Panc1 (cell line): ENCODE data around the gene MAGEC3. TPM values are rescaled to one million over a fixed set of nuclear protein-coding genes. Genes with fewer than 3 reads are reported as not detected.

Source experiments
- ATAC-seq: fragments of 200-7000 bp; cut with Tn5 transposase; 2 replicates; pipeline ENCODE4 v1.9.1; 2020; ENCODE audit warnings: mild to moderate bottlenecking, moderate library complexity
- BruUV-seq: library from RNA; stranded (reverse); fragments of 400-500 nt; replicated peaks from 2 replicates; lab custom pipeline; 2021; lab: Mats Ljungman, UMichigan
- CTCF ChIA-PET: fragments of 300-600 bp; sonication (Branson Sonifier 250); formaldehyde crosslinking; loops from one replicate; lab custom pipeline; 2022; ENCODE audit warnings: antibody characterized with exemption; lab: Charles Lee
- POLR2A ChIA-PET: fragments of 300-600 bp; sonication (Branson Sonifier 250); formaldehyde crosslinking; loops from one replicate; lab custom pipeline; 2022; ENCODE audit warnings: antibody characterized with exemption; lab: Charles Lee
- DNase-seq: peaks from one replicate; pipeline ENCODE4 v3.0.0-alpha.2; 2010; ENCODE audit warnings: low read depth, low spot score
- H3K27ac ChIP-seq: 2 replicates; pipeline ENCODE4 v1.5.1; 2011; ENCODE audit warnings: mild to moderate bottlenecking, low read length, inconsistent platforms
- H3K27me3 ChIP-seq: fragments of 200-500 bp; sonication (Bioruptor generic); 2 replicates; pipeline ENCODE4 v1.6.0; 2014; ENCODE audit warnings: low read length, inconsistent platforms; ENCODE audit not compliant: control insufficient read depth, insufficient read depth
- H3K36me3 ChIP-seq: fragments of 200-500 bp; sonication (Bioruptor generic); 2 replicates; pipeline ENCODE4 v1.5.1; 2014; ENCODE audit warnings: inconsistent platforms, mild to moderate bottlenecking, low read length, moderate library complexity; ENCODE audit not compliant: control insufficient read depth, insufficient read depth
- H3K4me1 ChIP-seq: 2 replicates; pipeline ENCODE4 v1.5.1; 2011; ENCODE audit warnings: inconsistent platforms, mild to moderate bottlenecking, low read length, moderate library complexity; ENCODE audit not compliant: control insufficient read depth, insufficient read depth
- H3K4me3 ChIP-seq, 2 experiments: 2 replicates each; pipeline ENCODE4 v1.5.1; 2011 to 2012; ENCODE audit warnings: low read depth in 2 of 2, low read length in 2 of 2, mild to moderate bottlenecking in 2 of 2, inconsistent platforms in 1 of 2, moderate library complexity in 1 of 2
- H3K9me3 ChIP-seq: fragments of 200-500 bp; sonication (Bioruptor generic); 2 replicates; pipeline ENCODE4 v1.5.1; 2014; ENCODE audit warnings: low read depth, mild to moderate bottlenecking, inconsistent platforms, low read length, moderate library complexity; ENCODE audit not compliant: control insufficient read depth, insufficient read depth
- CTCF ChIP-seq: fragments of 450-650 bp; IDR thresholded peaks from 2 replicates; pipeline ENCODE4 v1.5.1; 2017; ENCODE audit warnings: mild to moderate bottlenecking
- POLR2AphosphoS5 ChIP-seq: IDR thresholded peaks from 2 replicates; pipeline ENCODE4 v1.6.1; 2012; ENCODE audit warnings: mild to moderate bottlenecking, low read depth, low read length, moderate library complexity
- REST ChIP-seq, 2 experiments: IDR thresholded peaks; 2 replicates each; pipeline ENCODE4 v1.6.1; 2011 to 2012; ENCODE audit warnings: low read depth in 2 of 2, control low read depth in 1 of 2, low read length in 1 of 2, mild to moderate bottlenecking in 1 of 2, moderate library complexity in 1 of 2; ENCODE audit not compliant: insufficient read depth in 1 of 2
- SIN3A ChIP-seq: IDR thresholded peaks from 2 replicates; pipeline ENCODE4 v1.6.1; 2012; ENCODE audit warnings: low read depth, mild to moderate bottlenecking, low read length, moderate library complexity, borderline replicate concordance; ENCODE audit not compliant: insufficient read depth
- TCF7L2 ChIP-seq: IDR thresholded peaks from 2 replicates; pipeline ENCODE4 v1.6.1; 2011; ENCODE audit warnings: mild to moderate bottlenecking, low read depth, low read length, inconsistent platforms
- in situ Hi-C: cut with HindIII; loops from 2 replicates; pipeline ENCODE4 v1.10.0; 2016; ENCODE audit warnings: low sequenced_read_pairs, low pct_unique_long_range_greater_than_20kb
- intact Hi-C: fragments of 100-400 bp; cut with micrococcal nuclease; formaldehyde crosslinking; loops from one replicate; pipeline ENCODE4 v1.10.0; 2022; ENCODE audit not compliant: unreplicated experiment
- total RNA-seq: library from RNA; stranded (reverse); gene quantifications from one replicate; pipeline ENCODE4 v1.2.1, GENCODE V29; 2021; ENCODE audit not compliant: unreplicated experiment

The MAGEC3 gene
- total RNA-seq, 1 experiment from 2014 or later = not detected

- no peaks in the 10 kb centered on the region for H3K9me3 ChIP-seq
- H3K4me3 ChIP-seq = no peak overlapping the region
- no TSS peak for BruUV-seq
- CTCF ChIA-PET = no interaction called here
- no peak overlapping the region for H3K27ac ChIP-seq
- H3K4me1 ChIP-seq = no peaks in the 10 kb centered on the region
- POLR2A ChIA-PET = no interaction called here
- intact Hi-C loops (no loop called here), in situ Hi-C loops (no loop called here)
- no peaks in the 10 kb centered on the region for H3K36me3 ChIP-seq
- TF ChIP-seq SIN3A (no peak), POLR2AphosphoS5 (no peak), TCF7L2 (no peak), CTCF (no peak), REST (IDR thresholded peaks at IDR 0.05; ENCODE audit: insufficient read depth in 1 of 2, low read depth in 2 of 2, low read length in 1 of 2) (peak in 1 of 2 experiments; percentile 61; a peak in 2 of 4 replicates)
- no peaks in the 10 kb centered on the region for H3K27me3 ChIP-seq
- DNase-seq (no peak), ATAC-seq (no peak)
Measured at GRCh38 chrX:141811438-141811837, 26.7 kb upstream of the MAGEC3 start.

GRCh38 chrX:141814213-141814857, 23.8 kb upstream of the MAGEC3 start:
- POLR2A ChIA-PET = no interaction called here
- Histone ChIP-seq H3K36me3 (no peaks in the 10 kb centered on the region), H3K9me3 (no peaks in the 10 kb centered on the region), H3K4me3 (no peak overlapping the region), H3K4me1 (no peaks in the 10 kb centered on the region), H3K27ac (peak overlapping the region; percentile 35; the same call in 1 of the 2 replicates), H3K27me3 (no peaks in the 10 kb centered on the region)
- no peak for DNase-seq
- intact Hi-C loops = no loop called here
- CTCF ChIA-PET = no interaction called here
- in situ Hi-C loops = no loop called here
- no TSS peak for BruUV-seq
- ATAC-seq = peak; percentile 76; the same call in 1 of the 2 replicates
- TF ChIP-seq SIN3A = no peak
- TF ChIP-seq CTCF = no peak
- TF ChIP-seq POLR2AphosphoS5 = no peak
- TF ChIP-seq REST (IDR thresholded peaks at IDR 0.05; ENCODE audit: insufficient read depth in 1 of 2, low read depth in 2 of 2, low read length in 1 of 2) = no peak
- peak; percentile 79 for TF ChIP-seq TCF7L2
